ENCODE data around the gene TBK1.

TBK1 gene

GRCh38 chr12:64461634-64462414 is 9.9 kb downstream of the TBK1 start:
- H3K27ac ChIP-seq: no peak overlapping the region
- TF ChIP-seq ZFX (IDR thresholded peaks at IDR 0.05; ENCODE audit: borderline replicate concordance): no peak
- TF ChIP-seq, protein P1, sequence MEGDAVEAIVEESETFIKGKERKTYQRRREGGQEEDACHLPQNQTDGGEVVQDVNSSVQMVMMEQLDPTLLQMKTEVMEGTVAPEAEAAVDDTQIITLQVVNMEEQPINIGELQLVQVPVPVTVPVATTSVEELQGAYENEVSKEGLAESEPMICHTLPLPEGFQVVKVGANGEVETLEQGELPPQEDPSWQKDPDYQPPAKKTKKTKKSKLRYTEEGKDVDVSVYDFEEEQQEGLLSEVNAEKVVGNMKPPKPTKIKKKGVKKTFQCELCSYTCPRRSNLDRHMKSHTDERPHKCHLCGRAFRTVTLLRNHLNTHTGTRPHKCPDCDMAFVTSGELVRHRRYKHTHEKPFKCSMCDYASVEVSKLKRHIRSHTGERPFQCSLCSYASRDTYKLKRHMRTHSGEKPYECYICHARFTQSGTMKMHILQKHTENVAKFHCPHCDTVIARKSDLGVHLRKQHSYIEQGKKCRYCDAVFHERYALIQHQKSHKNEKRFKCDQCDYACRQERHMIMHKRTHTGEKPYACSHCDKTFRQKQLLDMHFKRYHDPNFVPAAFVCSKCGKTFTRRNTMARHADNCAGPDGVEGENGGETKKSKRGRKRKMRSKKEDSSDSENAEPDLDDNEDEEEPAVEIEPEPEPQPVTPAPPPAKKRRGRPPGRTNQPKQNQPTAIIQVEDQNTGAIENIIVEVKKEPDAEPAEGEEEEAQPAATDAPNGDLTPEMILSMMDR (IDR thresholded peaks at IDR 0.05): no peak

DNA sequence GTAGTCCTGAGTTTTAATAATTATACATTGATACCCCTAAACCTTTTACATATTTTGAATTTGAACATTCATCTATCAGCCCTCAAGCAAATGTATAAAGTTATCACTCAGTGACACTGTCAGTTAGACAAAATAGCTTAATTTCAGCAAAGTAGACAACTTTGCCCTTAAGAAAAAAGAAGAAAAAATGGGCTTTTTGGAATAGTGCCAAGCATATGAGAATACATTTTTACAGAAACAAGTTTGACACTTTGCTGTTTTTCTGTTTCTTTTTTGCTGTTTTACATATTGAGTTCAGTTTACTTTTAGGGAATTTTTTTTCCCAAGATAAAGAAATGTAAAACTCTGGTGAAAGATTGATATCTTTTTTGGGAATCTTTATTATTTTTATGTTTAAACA is 14.3 kb downstream of the TBK1 start:
- no peak for TF ChIP-seq ZFX (IDR thresholded peaks at IDR 0.05; ENCODE audit: borderline replicate concordance)
- TF ChIP-seq, protein P1 (IDR thresholded peaks at IDR 0.05): no peak

DNA sequence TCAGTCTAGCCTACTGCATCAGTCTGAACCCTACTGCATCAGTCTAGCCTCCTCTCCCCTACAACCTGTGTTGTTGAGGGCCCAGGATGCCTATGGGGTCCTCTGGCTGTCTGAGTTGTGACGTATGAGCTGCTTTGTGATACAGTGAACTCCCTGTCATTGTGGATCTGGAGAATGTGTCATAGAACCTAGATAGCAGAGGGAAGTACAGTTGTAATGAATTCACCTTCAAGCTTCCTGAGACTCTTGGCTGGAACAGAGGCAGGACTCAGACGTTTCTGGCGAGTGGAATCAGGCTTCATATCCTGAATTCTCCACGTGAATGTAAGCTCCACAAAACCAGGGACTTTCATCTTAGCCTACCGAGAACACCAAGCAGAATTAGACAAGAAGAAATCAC is 17.0 kb downstream of the TBK1 start:
- no peak for TF ChIP-seq ZFX (IDR thresholded peaks at IDR 0.05; ENCODE audit: borderline replicate concordance)
- TF ChIP-seq, protein P1 (IDR thresholded peaks at IDR 0.05): no peak
- H3K27ac ChIP-seq: no peak overlapping the region

More for the DNA sequence above, 14.3 kb downstream of the TBK1 start:
- H3K27ac ChIP-seq: no peak overlapping the region

DNA sequence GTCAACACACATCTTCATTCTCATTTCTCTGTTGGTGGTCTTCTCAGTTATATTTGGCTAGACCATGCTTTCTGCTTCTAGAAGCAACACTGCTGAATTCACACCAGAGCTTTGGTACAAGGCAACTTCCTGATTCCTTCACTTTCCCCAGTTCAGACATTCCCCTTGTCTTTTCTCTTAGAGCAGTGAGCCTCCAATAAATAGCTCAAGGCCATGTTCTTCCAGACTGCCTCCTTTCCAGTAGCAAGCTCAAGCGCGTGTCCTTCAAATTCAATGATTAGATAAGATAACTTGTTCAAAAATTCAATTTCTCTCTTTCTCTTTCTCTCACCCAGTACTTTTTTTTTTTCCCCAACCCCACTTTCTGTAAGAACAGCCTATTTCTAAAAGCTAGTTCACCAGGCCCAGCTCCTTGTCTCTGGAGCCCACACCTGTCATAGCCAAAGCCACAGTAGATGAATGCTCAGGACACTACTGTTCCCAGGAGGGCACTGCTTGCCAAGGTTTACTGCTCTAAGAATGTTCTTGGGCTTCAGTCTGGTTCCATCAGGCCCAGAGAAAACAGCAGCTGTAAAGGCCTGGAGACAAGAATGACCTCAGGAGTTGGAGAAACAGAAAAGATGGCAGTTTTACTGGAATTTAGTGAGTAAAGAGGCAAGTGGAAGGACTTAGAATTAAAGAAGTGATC is 17.7 kb downstream of the TBK1 start:
- TF ChIP-seq, protein P1 (IDR thresholded peaks at IDR 0.05): no peak
- TF ChIP-seq ZFX (IDR thresholded peaks at IDR 0.05; ENCODE audit: borderline replicate concordance): no peak
- no peak overlapping the region for H3K27ac ChIP-seq

- TF ChIP-seq, protein P1 (IDR thresholded peaks at IDR 0.05): no peak
- no peak for TF ChIP-seq ZFX (IDR thresholded peaks at IDR 0.05; ENCODE audit: borderline replicate concordance)
- H3K27ac ChIP-seq: no peak overlapping the region
Measured at GRCh38 chr12:64470495-64470894, 18.6 kb downstream of the TBK1 start.

DNA sequence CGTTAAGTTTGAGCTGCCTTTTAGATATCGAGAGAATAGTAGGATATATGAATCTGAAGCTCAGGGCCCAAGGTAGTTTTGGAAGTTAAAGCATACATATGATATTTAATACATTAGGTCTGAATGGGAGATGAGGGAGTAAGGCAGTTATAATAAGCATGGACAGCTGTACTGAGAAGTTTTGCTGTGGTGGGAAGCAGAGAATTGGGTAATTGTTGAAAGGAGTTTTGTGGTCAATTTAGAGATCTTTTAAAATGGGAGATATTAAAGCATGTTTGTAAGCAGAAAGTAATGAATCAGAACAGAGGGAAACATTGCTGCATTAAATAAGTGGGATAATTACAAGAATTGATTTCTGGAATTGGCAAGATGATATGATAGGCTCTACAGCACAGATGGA is 21.3 kb downstream of the TBK1 start:
- TF ChIP-seq, protein P1 (IDR thresholded peaks at IDR 0.05): no peak
- no peak for TF ChIP-seq ZFX (IDR thresholded peaks at IDR 0.05; ENCODE audit: borderline replicate concordance)
- no peak overlapping the region; the same call in 1 of the 2 replicates for H3K27ac ChIP-seq

GRCh38 chr12:64475518-64475917 is 23.6 kb downstream of the TBK1 start:
- TF ChIP-seq, protein P1 (IDR thresholded peaks at IDR 0.05): no peak
- no peak for TF ChIP-seq ZFX (IDR thresholded peaks at IDR 0.05; ENCODE audit: borderline replicate concordance)
- no peak overlapping the region for H3K27ac ChIP-seq
